Measurements from ENCODE around the gene ARID1B. TPM values are rescaled to one million over a fixed set of nuclear protein-coding genes. Genes with fewer than 3 reads are reported as not detected.

Gene ARID1B
- total and polyA plus RNA-seq, 10 of the 15 experiments (the other 5 are each of a cell fraction or from before 2014, with no cell fraction given) = 24.7 to 133 (median 54.6) TPM

- Histone ChIP-seq H3K27me3 (replicated peaks in 1 of 2; ENCODE audit: control insufficient read depth in 2 of 2, insufficient read depth in 2 of 2, low read length in 1 of 2) (no peaks in the 10 kb centered on the region), H3K4me2 (ENCODE audit: control insufficient read depth, insufficient read depth) (peak overlapping the region; percentile 83), H3K4me1 (ENCODE audit: control insufficient read depth, insufficient read depth, low read length) (peaks cover 38% of the 10 kb centered on the region), H3K79me2 (ENCODE audit: control insufficient read depth, insufficient read depth, low read length) (peaks cover 99% of the 10 kb centered on the region), H3K9ac (ENCODE audit: control insufficient read depth, insufficient read depth, low read length) (no peak overlapping the region), H4K20me1 (ENCODE audit: control insufficient read depth, insufficient read depth) (peaks cover 8% of the 10 kb centered on the region), H2AFZ (ENCODE audit: control insufficient read depth, low read depth, low read length) (no peak overlapping the region), H3K27ac (ENCODE audit: control insufficient read depth, insufficient read depth) (peak overlapping the region; percentile 66), H3K4me3 (peak overlapping the region; percentile 62; the same call in 1 of the 2 replicates), H3K36me3 (ENCODE audit: control insufficient read depth in 2 of 2, insufficient read depth in 2 of 2, low read length in 1 of 2) (peaks cover 10 to 12% of the 10 kb centered on the region in 2 experiments; a peak in 3 of 4 replicates), H3K9me3 (replicated peaks; ENCODE audit: control insufficient read depth, insufficient read depth, low read length) (no peaks in the 10 kb centered on the region)
- 99% methylated on average over 9 of the region's 9 CpGs for WGBS (ENCODE audit: insufficient coverage, insufficient replicate concordance, low lambda C conversion rate, missing lambda C conversion rate)
- no TSS peak for BruUV-seq (replicated peaks)
- RAD21 ChIA-PET (ENCODE audit: unreplicated experiment) = interaction anchor here (0.6 to 1.4 kb wide), 4 partner anchors 8 to 157 kb away, joined by 3 to 4 read pairs (median 3); no protein-coding TSS in a partner anchor
- CTCF ChIA-PET = interaction anchor here (0.7 to 2.1 kb wide), 7 partner anchors 9 to 250 kb away, joined by 3 to 10 read pairs (median 4); no protein-coding TSS in a partner anchor
- ATAC-seq (no peak), DNase-seq (ENCODE audit: low read depth, low spot score) (no peak), FAIRE-seq (no peak)
- POLR2A ChIA-PET = interaction anchor here (1.1 to 2.0 kb wide), 2 partner anchors 9 to 11 kb away, joined by 4 to 14 read pairs; no protein-coding TSS in a partner anchor
- TF ChIP-seq SREBF1 (IDR thresholded peaks at IDR 0.05; ENCODE audit: low read length) = no peak
- TF ChIP-seq POLR2A (IDR thresholded peaks at IDR 0.05; ENCODE audit: low read depth, low read length) = peak; percentile 35; the same call in 1 of the 2 replicates
- intact Hi-C loops (cut with micrococcal nuclease; ENCODE audit: unreplicated experiment) (no loop called here), in situ Hi-C loops (cut with MboI) (no loop called here)
- SMC1A ChIA-PET (ENCODE audit: uncharacterized antibody, unreplicated experiment) = interaction anchor here (0.5 to 5.1 kb wide), 12 partner anchors 11 to 1048 kb away, joined by 3 to 23 read pairs (median 4); no protein-coding TSS in a partner anchor
Observed at GRCh38 chr6:156795825-156796224, 18.6 kb downstream of the ARID1B start.

- no peak for ATAC-seq
- CTCF ChIA-PET = interaction anchor here (0.7 to 2.1 kb wide), 8 partner anchors 9 to 250 kb away, joined by 3 to 10 read pairs (median 4); no protein-coding TSS in a partner anchor
Observed at GRCh38 chr6:156796627-156797026, 19.4 kb downstream of the ARID1B start.

More at GRCh38 chr6:156796627-156797026, 19.4 kb downstream of the ARID1B start:
- Histone ChIP-seq H3K27ac (ENCODE audit: control insufficient read depth, insufficient read depth) (no peak overlapping the region), H3K27me3 (replicated peaks in 1 of 2; ENCODE audit: control insufficient read depth in 2 of 2, insufficient read depth in 2 of 2, low read length in 1 of 2) (no peaks in the 10 kb centered on the region), H3K9me3 (replicated peaks; ENCODE audit: control insufficient read depth, insufficient read depth, low read length) (no peaks in the 10 kb centered on the region), H3K4me2 (ENCODE audit: control insufficient read depth, insufficient read depth) (no peak overlapping the region), H2AFZ (ENCODE audit: control insufficient read depth, low read depth, low read length) (no peak overlapping the region), H4K20me1 (ENCODE audit: control insufficient read depth, insufficient read depth) (peaks cover 8% of the 10 kb centered on the region), H3K4me1 (ENCODE audit: control insufficient read depth, insufficient read depth, low read length) (peaks cover 32% of the 10 kb centered on the region), H3K4me3 (no peak overlapping the region), H3K9ac (ENCODE audit: control insufficient read depth, insufficient read depth, low read length) (no peak overlapping the region), H3K79me2 (ENCODE audit: control insufficient read depth, insufficient read depth, low read length) (peaks cover 99% of the 10 kb centered on the region), H3K36me3 (ENCODE audit: control insufficient read depth in 2 of 2, insufficient read depth in 2 of 2, low read length in 1 of 2) (peaks cover 10 to 14% of the 10 kb centered on the region in 2 experiments; a peak in 3 of 4 replicates)
- intact Hi-C loops (cut with micrococcal nuclease; ENCODE audit: unreplicated experiment) (no loop called here), in situ Hi-C loops (cut with MboI) (no loop called here)
- WGBS (ENCODE audit: insufficient coverage, insufficient replicate concordance, low lambda C conversion rate, missing lambda C conversion rate) = 100% methylated on average over 3 of the region's 3 CpGs
- BruUV-seq (replicated peaks) = no TSS peak
- FAIRE-seq (no peak), DNase-seq (ENCODE audit: low read depth, low spot score) (no peak)
- TF ChIP-seq POLR2A (IDR thresholded peaks at IDR 0.05; ENCODE audit: low read depth, low read length) (peak; percentile 36; the same call in 1 of the 2 replicates), FOS (IDR thresholded peaks at IDR 0.05; ENCODE audit: borderline replicate concordance, extremely low read depth, insufficient read length) (no peak)
- SMC1A ChIA-PET (ENCODE audit: uncharacterized antibody, unreplicated experiment) = interaction anchor here (0.8 to 5.1 kb wide), 9 partner anchors 10 to 145 kb away, joined by 3 to 23 read pairs (median 4); no protein-coding TSS in a partner anchor
- POLR2A ChIA-PET = interaction anchor here (0.9 to 2.0 kb wide), 3 partner anchors 9 to 41 kb away, joined by 3 to 14 read pairs (median 4); no protein-coding TSS in a partner anchor
- RAD21 ChIA-PET (ENCODE audit: unreplicated experiment) = interaction anchor here (1.2 to 1.4 kb wide), 3 partner anchors 9 to 158 kb away, joined by 3 read pairs; no protein-coding TSS in a partner anchor

All from GM12878 (cell line).